ENCODE measurements around the gene TNS1. TPM values are rescaled to one million over a fixed set of nuclear protein-coding genes. Genes with fewer than 3 reads are reported as not detected.

TNS1 gene
- total RNA-seq, 1 experiment from 2014 or later: 0.49 TPM

GRCh38 chr2:217833439-217833838 is 169.4 kb downstream of the TNS1 start:
- H3K4me3 ChIP-seq (ENCODE audit: low read depth in 2 of 2, low read length in 2 of 2): no peak overlapping the region
- TF ChIP-seq REST (IDR thresholded peaks at IDR 0.05; ENCODE audit: insufficient read depth in 1 of 2, low read depth in 2 of 2, low read length in 1 of 2) (no peak), POLR2AphosphoS5 (IDR thresholded peaks at IDR 0.05; ENCODE audit: low read depth, low read length) (no peak), TCF7L2 (IDR thresholded peaks at IDR 0.05; ENCODE audit: low read depth, low read length) (no peak), CTCF (IDR thresholded peaks at IDR 0.05) (no peak), SIN3A (IDR thresholded peaks at IDR 0.05; ENCODE audit: borderline replicate concordance, insufficient read depth, low read depth, low read length) (no peak)
- CTCF ChIA-PET: no interaction called here
- no peaks in the 10 kb centered on the region; the same call in 1 of the 2 replicates for H3K27me3 ChIP-seq (ENCODE audit: control insufficient read depth, insufficient read depth, low read length)
- H3K4me1 ChIP-seq (ENCODE audit: control insufficient read depth, insufficient read depth, low read length): no peaks in the 10 kb centered on the region
- H3K36me3 ChIP-seq (ENCODE audit: control insufficient read depth, insufficient read depth, low read length): no peaks in the 10 kb centered on the region
- no peak for ATAC-seq
- DNase-seq (ENCODE audit: low read depth, low spot score): no peak
- no peaks in the 10 kb centered on the region for H3K9me3 ChIP-seq (ENCODE audit: control insufficient read depth, insufficient read depth, low read depth, low read length)
- no TSS peak for BruUV-seq (replicated peaks)
- intact Hi-C loops (cut with micrococcal nuclease; ENCODE audit: unreplicated experiment) (no loop called here), in situ Hi-C loops (cut with HindIII; ENCODE audit: low pct_unique_long_range_greater_than_20kb, low sequenced_read_pairs) (no loop called here)
- POLR2A ChIA-PET: no interaction called here
- no peak overlapping the region for H3K27ac ChIP-seq (ENCODE audit: low read length)

GRCh38 chr2:217832987-217833386 is 169.8 kb downstream of the TNS1 start:
- in situ Hi-C loops (cut with HindIII; ENCODE audit: low pct_unique_long_range_greater_than_20kb, low sequenced_read_pairs): no loop called here

More at GRCh38 chr2:217832987-217833386, 169.8 kb downstream of the TNS1 start:
- H3K27ac ChIP-seq (ENCODE audit: low read length): no peak overlapping the region
- DNase-seq (ENCODE audit: low read depth, low spot score) (no peak), ATAC-seq (no peak)
- no peaks in the 10 kb centered on the region for H3K9me3 ChIP-seq (ENCODE audit: control insufficient read depth, insufficient read depth, low read depth, low read length)
- H3K36me3 ChIP-seq (ENCODE audit: control insufficient read depth, insufficient read depth, low read length): no peaks in the 10 kb centered on the region
- H3K27me3 ChIP-seq (ENCODE audit: control insufficient read depth, insufficient read depth, low read length): no peaks in the 10 kb centered on the region; the same call in 1 of the 2 replicates
- no peak overlapping the region for H3K4me3 ChIP-seq (ENCODE audit: low read depth in 2 of 2, low read length in 2 of 2)
- no peak for TF ChIP-seq SIN3A (IDR thresholded peaks at IDR 0.05; ENCODE audit: borderline replicate concordance, insufficient read depth, low read depth, low read length)
- TF ChIP-seq POLR2AphosphoS5 (IDR thresholded peaks at IDR 0.05; ENCODE audit: low read depth, low read length): no peak
- no peak for TF ChIP-seq CTCF (IDR thresholded peaks at IDR 0.05)
- no peak for TF ChIP-seq TCF7L2 (IDR thresholded peaks at IDR 0.05; ENCODE audit: low read depth, low read length)
- no peak for TF ChIP-seq REST (IDR thresholded peaks at IDR 0.05; ENCODE audit: insufficient read depth in 1 of 2, low read depth in 2 of 2, low read length in 1 of 2)
- POLR2A ChIA-PET: no interaction called here
- CTCF ChIA-PET: no interaction called here
- no peaks in the 10 kb centered on the region for H3K4me1 ChIP-seq (ENCODE audit: control insufficient read depth, insufficient read depth, low read length)
- no TSS peak for BruUV-seq (replicated peaks)
- intact Hi-C loops (cut with micrococcal nuclease; ENCODE audit: unreplicated experiment): no loop called here

Data from Panc1 (cell line).